Testis (tissue), 3 donors: ENCODE data around the gene VAPB. TPM values are rescaled to one million over a fixed set of nuclear protein-coding genes. Genes with fewer than 3 reads are reported as not detected.
"Not testable (repeated sequence)": the region's sequence is repeated elsewhere in the genome, so short reads cannot be mapped to it uniquely, and the experiment has no call there.

Source experiments
- DNase-seq: peaks from one replicate; pipeline ENCODE4 v3.0.0-alpha.2; 2019
- H3K27ac ChIP-seq, 2 donors: fragments of 200-600 bp; sonication (generic); one replicate each; pipeline ENCODE4 v1.5.1; 2019
- H3K27me3 ChIP-seq: fragments of 200-600 bp; sonication (generic); one replicate; pipeline ENCODE4 v1.5.1; 2019
- H3K36me3 ChIP-seq: fragments of 200-600 bp; sonication (generic); one replicate; pipeline ENCODE4 v1.5.1; 2017; ENCODE audit warnings: low read depth; ENCODE audit errors: missing control alignments
- H3K4me1 ChIP-seq: fragments of 200-600 bp; sonication (generic); one replicate; pipeline ENCODE4 v1.5.1; 2019
- H3K4me3 ChIP-seq, 2 donors: fragments of 200-600 bp; sonication (generic); one replicate each; pipeline ENCODE4 v1.5.1; 2017 to 2019
- H3K9me3 ChIP-seq: fragments of 200-600 bp; sonication (generic); one replicate; pipeline ENCODE4 v1.5.1; 2017
- CTCF ChIP-seq, 3 experiments: fragments of 450-650 bp in 2 of 3; fragments of 200-600 bp in 1 of 3; sonication (generic) in 1 of 3; IDR thresholded peaks; one replicate each; pipeline ENCODE4 v1.5.1; 2016 to 2019; ENCODE audit warnings: antibody characterized with exemption in 3 of 3, mild to moderate bottlenecking in 2 of 3, moderate library complexity in 1 of 3
- POLR2A ChIP-seq: fragments of 450-650 bp; IDR thresholded peaks from one replicate; pipeline ENCODE4 v1.6.1; 2017; ENCODE audit warnings: antibody characterized with exemption, mild to moderate bottlenecking, moderate library complexity
- WGBS, 2 donors: methylation state at CpG; one replicate each; pipeline ENCODE4 v1.1.5; 2018; 5-methylcytosine and 5-hydroxymethylcytosine counted together
- intact Hi-C: fragments of 100-400 bp; cut with DNase I; formaldehyde crosslinking; loops from one replicate; pipeline ENCODE4 v1.15.1; 2023; ENCODE audit warnings: low total_unique reads
- polyA plus RNA-seq: library from polyadenylated mRNA; stranded (reverse); fragments of 350-450 nt; fragmentation: Illumina TruSeq; extraction: RNeasy Lipid Tissue Mini Kit (QIAGEN cat#74804); gene quantifications from one replicate; pipeline ENCODE4 v1.2.3, GENCODE V29; 2014; ENCODE audit warnings: low read depth, low replicate concordance; ENCODE audit not compliant: insufficient read depth
- total RNA-seq, 2 donors: library from RNA; depleted of rRNA; stranded (reverse); fragments of >200 nt; gene quantifications; one replicate each; pipeline ENCODE4 v1.2.3, GENCODE V29; 2016

Gene VAPB
- total and polyA plus RNA-seq, 3 donors from 2014 or later: 23.5 to 31.4 (median 23.8) TPM

DNA sequence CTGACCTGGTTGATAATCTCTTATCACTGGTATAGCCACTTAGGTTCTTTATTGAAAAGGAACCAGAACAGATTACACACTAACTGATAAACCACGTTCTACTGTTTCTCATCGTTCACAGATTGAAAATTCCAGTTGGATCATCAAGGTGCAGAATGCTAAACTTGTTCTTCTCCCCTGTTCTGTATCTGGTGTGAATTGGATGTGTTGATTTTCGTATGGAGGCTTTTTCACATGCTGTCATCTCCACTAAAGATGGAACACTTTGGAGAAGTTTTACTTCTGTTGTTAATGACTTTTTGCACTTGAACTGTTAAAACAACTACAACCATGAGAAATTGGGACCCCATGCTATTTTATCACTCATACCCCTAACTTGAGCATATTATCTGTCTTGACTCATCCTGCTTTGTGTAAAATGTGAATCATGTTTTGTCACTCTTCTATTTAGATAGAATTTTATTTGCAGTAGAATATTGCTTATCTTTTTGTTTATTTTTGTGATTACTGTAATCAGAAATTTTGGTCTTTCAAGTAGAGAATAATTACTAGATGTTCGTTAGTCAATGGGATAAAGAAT lies 17.5 kb downstream of the VAPB start:
- Histone ChIP-seq H3K4me1 (no peaks in the 10 kb centered on the region), H3K27me3 (no peaks in the 10 kb centered on the region), H3K9me3 (no peaks in the 10 kb centered on the region), H3K36me3 (no peaks in the 10 kb centered on the region), H3K27ac (no peak overlapping the region), H3K4me3 (no peak overlapping the region)
- 44 to 63% methylated on average over 4 of the region's 4 CpGs for WGBS, 2 donors
- TF ChIP-seq POLR2A (no peak), CTCF (IDR thresholded peaks at IDR 0.05) (no peak)
- no peak for DNase-seq
- intact Hi-C loops: no loop called here

GRCh38 chr20:58407201-58407873 lies 18.3 kb downstream of the VAPB start:
- Histone ChIP-seq H3K4me3 (no peak overlapping the region), H3K36me3 (no peaks in the 10 kb centered on the region), H3K27ac (no peak overlapping the region), H3K9me3 (no peaks in the 10 kb centered on the region), H3K4me1 (no peaks in the 10 kb centered on the region), H3K27me3 (no peaks in the 10 kb centered on the region)
- intact Hi-C loops: no loop called here
- TF ChIP-seq CTCF (IDR thresholded peaks at IDR 0.05): no peak
- TF ChIP-seq POLR2A: no peak
- WGBS, 2 donors: 53 to 64% methylated on average over 4 of the region's 4 CpGs
- DNase-seq: no peak

DNA sequence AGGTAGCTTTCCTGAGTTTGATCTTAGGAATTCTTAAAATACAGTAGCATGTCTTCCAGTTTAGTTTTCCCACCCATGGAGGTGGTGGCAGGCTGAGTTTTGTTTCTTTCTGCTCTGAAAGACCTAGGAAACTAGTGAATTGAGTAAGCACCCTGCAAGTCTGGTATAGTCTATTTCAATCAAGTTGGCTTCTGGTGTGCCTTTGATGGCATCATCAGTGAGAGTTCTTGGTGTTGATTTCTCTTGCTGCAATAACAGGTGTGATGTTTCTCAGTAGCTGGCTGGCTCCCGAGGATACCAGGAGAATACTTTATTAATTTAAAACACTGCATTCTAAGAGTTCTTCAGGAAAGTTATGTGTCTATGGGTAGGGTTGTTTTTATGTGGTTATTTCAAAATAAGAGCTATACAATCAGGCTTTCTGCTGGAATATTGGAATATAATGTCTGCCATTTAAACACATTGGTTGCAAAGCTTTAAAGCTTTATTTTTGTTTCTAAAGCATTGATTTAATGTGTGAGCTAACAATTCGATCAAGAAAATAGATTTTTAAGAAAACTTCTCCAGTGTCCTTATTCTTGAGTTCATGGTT lies 19.0 kb downstream of the VAPB start:
- H3K36me3 ChIP-seq: no peaks in the 10 kb centered on the region
- no peak overlapping the region for H3K27ac ChIP-seq
- WGBS, 2 donors: 63 to 64% methylated on average over 2 of the region's 2 CpGs
- no peak overlapping the region for H3K4me3 ChIP-seq
- H3K27me3 ChIP-seq: no peaks in the 10 kb centered on the region
- H3K9me3 ChIP-seq: no peaks in the 10 kb centered on the region
- DNase-seq: no peak
- no peak for TF ChIP-seq CTCF (IDR thresholded peaks at IDR 0.05)
- no peak for TF ChIP-seq POLR2A
- intact Hi-C loops: no loop called here
- H3K4me1 ChIP-seq: no peaks in the 10 kb centered on the region

DNA sequence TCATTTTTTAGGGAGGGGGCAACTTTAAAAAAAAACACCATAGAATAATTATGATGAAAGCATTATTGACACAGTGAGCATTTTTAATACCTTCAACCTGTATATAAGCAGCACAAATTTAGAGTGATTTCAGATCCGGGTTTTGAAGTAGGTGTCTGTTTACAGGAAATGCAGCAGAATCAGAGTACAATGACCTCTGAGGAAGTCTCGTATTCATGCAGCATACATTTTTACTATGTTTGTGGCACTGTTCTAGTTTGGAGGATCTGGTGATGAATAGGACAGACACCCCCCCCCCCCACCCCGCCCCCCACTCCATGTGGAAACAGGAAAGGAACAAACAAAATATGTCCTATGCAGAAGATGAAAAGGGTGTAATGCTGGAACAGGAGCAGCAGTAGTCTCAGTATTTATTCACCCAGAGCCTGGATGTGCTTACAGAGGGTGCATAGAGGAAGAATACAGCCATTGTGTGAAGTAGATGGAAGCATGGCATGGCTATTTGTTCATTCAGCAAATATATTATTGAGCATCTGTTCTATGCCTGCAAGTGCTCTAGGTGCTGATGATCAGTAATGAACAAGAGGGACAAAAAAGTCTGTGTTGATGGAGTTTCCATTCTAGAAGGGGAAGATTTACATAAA lies 19.7 kb downstream of the VAPB start:
- no peak for DNase-seq
- Histone ChIP-seq H3K27ac (no peak overlapping the region), H3K27me3 (no peaks in the 10 kb centered on the region), H3K4me1 (no peaks in the 10 kb centered on the region), H3K4me3 (no peak overlapping the region), H3K9me3 (no peaks in the 10 kb centered on the region), H3K36me3 (no peaks in the 10 kb centered on the region)
- 58 to 65% methylated on average over 3 of the region's 3 CpGs for WGBS, 2 donors
- intact Hi-C loops: no loop called here
- TF ChIP-seq POLR2A: no peak
- no peak for TF ChIP-seq CTCF (IDR thresholded peaks at IDR 0.05)

DNA sequence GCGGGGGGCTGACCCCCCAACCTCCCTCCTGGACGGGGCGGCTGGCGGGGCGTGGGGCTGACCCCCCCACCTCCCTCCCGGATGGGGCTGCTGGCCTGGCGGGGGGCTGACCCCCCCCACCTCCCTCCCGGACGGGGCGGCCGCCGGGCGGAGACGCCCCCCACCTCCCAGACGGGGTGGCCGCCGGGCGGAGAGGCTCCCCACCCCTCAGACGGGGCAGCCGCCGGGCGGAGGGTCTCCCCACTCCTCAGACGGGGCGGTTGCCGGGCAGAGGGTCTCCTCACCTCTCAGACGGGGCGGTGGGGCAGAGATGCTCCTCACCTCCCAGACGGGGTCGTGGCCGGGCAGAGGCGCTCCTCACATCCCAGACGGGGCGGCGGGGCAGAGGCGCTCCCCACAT lies 25.2 kb downstream of the VAPB start:
- 100% methylated on average over 2 of the region's 35 CpGs; no CpG with 5 or more reads in 1 of the 2 donors for WGBS, 2 donors
- H3K9me3 ChIP-seq, H3K36me3 ChIP-seq, H3K27ac ChIP-seq, H3K4me3 ChIP-seq, intact Hi-C loops, DNase-seq, H3K27me3 ChIP-seq, H3K4me1 ChIP-seq: not testable (repeated sequence)

GRCh38 chr20:58414786-58415185 lies 25.8 kb downstream of the VAPB start:
- H3K4me1 ChIP-seq, intact Hi-C loops, H3K27ac ChIP-seq, H3K9me3 ChIP-seq, H3K4me3 ChIP-seq, DNase-seq, H3K36me3 ChIP-seq, H3K27me3 ChIP-seq: not testable (repeated sequence)
- WGBS, 2 donors: 90 to 97% methylated on average over 12 to 21 of the region's 26 CpGs
